Upper lobe of left lung (tissue), 4 donors: ENCODE results near the gene RBM33.

Experiments used
- EP300 ChIP-seq, 4 donors: sonication (generic); formaldehyde crosslinking; IDR thresholded peaks; one replicate each; pipeline ENCODE4 v1.5.1; 2017; ENCODE audit warnings: antibody characterized with exemption in 4 of 4, control low read depth in 2 of 4
- POLR2A ChIP-seq, 4 donors: fragments of 450-650 bp; IDR thresholded peaks; one replicate each; pipeline ENCODE4 v1.5.1; 2016 to 2017; ENCODE audit warnings: antibody characterized with exemption in 4 of 4, mild to moderate bottlenecking in 2 of 4
- POLR2AphosphoS5 ChIP-seq, 2 donors: sonication (generic); formaldehyde crosslinking; IDR thresholded peaks; one replicate each; pipeline ENCODE4 v1.5.1; 2017; ENCODE audit warnings: antibody characterized with exemption in 2 of 2
- TF ChIP-seq, protein P1 (sequence below), 6 experiments: fragments of 450-650 bp in 4 of 6; fragments of 200-600 bp in 2 of 6; sonication (generic) in 2 of 6; IDR thresholded peaks; one replicate each; pipeline ENCODE4 v1.5.1; 2016 to 2019; ENCODE audit warnings: antibody characterized with exemption in 6 of 6

- TF ChIP-seq, protein P1, sequence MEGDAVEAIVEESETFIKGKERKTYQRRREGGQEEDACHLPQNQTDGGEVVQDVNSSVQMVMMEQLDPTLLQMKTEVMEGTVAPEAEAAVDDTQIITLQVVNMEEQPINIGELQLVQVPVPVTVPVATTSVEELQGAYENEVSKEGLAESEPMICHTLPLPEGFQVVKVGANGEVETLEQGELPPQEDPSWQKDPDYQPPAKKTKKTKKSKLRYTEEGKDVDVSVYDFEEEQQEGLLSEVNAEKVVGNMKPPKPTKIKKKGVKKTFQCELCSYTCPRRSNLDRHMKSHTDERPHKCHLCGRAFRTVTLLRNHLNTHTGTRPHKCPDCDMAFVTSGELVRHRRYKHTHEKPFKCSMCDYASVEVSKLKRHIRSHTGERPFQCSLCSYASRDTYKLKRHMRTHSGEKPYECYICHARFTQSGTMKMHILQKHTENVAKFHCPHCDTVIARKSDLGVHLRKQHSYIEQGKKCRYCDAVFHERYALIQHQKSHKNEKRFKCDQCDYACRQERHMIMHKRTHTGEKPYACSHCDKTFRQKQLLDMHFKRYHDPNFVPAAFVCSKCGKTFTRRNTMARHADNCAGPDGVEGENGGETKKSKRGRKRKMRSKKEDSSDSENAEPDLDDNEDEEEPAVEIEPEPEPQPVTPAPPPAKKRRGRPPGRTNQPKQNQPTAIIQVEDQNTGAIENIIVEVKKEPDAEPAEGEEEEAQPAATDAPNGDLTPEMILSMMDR (IDR thresholded peaks at IDR 0.05): no peak
- TF ChIP-seq POLR2AphosphoS5 (IDR thresholded peaks at IDR 0.05) (no peak), EP300 (IDR thresholded peaks at IDR 0.05) (no peak), POLR2A (IDR thresholded peaks at IDR 0.05) (no peak)
These were observed 38.6 kb downstream of the RBM33 start for GRCh38 chr7:155683098-155683497.
